IPS-11a (cell line): Measurements from ENCODE around the gene YIF1A.

ENCODE experiments used
- H3K4me3 ChIP-seq: one replicate; pipeline ENCODE4 v1.5.1; 2013; ENCODE audit warnings: low read depth, low read length, control low read depth

YIF1A gene

GRCh38 chr11:66288671-66289547 is at the start of gene YIF1A:
TSS of gene YIF1A (minus strand) at chr11:66289143. CDS start at chr11:66288985, 158 bp downstream.
- peak within 1 kb of the TSS; percentile 88 for H3K4me3 ChIP-seq

- no peak overlapping the region for H3K4me3 ChIP-seq
Measured at GRCh38 chr11:66337103-66337899, 48.4 kb upstream of the YIF1A start.

GRCh38 chr11:66336234-66337102 is 47.5 kb upstream of the YIF1A start, which contains the start of gene RIN1:
TSS of gene RIN1 (minus strand) at chr11:66336434. CDS start at chr11:66336402, 32 bp downstream.
- peak within 1 kb of the TSS; percentile 24 for H3K4me3 ChIP-seq

- peak overlapping the region; percentile 24 for H3K4me3 ChIP-seq
Measured at GRCh38 chr11:66335531-66336233, 46.7 kb upstream of the YIF1A start.

DNA sequence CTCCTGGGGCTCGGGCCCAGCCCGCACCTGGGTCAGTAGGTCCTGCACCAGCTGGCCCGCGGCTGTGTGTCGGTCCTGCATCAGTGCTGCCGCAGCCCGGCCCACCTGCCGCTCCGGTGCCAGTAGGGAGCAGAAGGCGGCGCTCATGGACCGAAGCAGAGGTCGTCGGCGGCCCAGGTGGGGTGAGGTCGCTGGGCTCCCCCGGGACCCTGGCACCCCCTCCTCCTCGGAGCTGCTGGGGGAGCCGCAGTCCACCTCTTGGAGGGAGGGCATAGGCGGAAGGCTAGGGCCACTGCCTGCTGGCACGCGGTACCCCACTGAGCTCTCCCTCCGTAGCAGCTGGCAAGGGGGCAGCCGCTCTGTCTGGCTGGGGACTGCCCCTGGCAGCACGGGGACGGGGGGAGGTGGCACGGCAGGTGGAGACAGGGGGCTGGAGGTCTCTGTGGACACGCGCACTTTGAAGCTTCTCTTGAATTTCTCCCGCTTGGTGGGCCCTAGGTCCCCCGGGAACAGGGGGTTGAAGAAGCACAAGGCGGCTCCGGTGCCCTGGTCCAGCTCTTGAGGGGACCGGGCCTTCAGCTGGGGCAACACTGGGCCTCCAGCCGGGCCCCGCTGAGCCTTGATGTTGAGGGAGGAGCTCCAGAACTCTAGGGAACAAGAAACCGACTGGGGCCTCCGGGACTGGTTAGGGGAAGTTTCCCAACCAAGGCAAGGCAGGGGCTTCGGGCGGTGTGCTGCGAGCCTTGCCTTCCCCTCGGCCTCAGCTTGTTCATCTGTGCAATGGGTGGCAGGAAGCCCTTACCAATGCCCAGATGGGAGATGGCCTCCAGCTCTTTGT is 45.9 kb upstream of the YIF1A start:
- no peak overlapping the region for H3K4me3 ChIP-seq

DNA sequence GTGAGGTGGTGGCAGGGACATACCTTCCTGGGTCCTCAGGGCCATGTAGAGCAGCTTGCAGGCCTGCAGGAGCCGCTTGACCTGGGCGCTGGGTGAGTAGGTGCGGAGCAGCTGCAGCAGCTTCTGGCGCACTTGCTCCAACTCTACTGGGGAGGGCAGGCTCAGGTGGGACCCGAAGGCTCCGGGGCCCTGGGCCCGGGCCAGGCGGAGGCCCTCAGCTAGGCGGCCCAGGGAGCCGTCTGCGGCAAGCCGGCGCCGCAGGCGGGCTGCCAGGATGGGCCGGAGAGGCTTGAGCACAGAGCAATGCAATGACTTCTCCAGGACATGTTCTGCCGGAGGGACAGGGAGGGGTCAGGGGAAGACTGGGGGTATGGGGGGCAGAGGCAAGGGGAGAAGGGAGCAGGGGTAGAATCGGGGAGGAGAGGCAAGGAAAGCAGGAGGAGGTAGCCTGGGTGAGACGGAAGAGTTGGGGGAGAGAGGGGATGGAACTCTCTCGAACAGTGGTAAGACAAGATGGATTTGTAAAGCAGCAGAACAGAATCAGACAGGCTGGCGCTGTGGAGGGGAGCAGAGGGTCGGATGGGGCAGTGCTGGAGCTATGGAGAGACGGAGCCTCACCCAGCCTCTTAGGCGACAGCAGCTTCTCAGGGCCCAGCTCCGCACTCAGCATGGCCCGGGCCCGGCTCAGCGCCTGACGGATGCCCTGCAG is 45.1 kb upstream of the YIF1A start:
- H3K4me3 ChIP-seq = no peak overlapping the region

DNA sequence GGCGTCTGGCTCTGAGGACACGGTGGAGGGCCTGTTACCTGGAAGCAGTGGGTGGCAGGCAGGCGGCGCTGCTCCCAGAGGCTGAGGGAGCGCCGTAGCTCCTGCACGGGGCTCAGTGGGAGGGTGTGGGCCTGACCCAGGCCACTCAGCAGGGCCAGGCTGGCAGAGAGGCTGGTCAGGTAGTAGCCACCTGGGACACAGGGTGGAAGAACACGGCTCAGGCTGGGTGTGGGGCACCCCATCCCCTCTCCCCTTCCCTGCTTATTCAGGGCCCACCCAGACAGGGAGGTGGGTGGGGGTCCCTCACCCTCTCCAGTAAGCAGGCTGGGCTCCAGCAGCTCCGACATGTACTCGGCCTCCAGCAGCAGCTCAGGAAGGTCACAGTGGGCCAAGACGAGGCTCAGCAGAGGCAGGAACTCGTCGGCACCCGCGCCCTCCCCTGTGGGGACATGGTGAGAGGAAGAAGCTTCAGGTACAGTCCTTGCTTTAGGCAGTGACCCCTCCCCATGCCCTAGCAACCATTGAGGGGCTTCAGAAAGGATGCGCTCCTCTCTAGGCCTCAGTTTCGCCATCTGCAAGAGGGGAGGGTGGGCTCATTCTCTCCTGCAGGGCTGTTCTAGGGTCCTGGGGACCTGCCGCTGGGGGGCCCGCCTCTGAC is 44.4 kb upstream of the YIF1A start:
- no peak overlapping the region for H3K4me3 ChIP-seq

DNA sequence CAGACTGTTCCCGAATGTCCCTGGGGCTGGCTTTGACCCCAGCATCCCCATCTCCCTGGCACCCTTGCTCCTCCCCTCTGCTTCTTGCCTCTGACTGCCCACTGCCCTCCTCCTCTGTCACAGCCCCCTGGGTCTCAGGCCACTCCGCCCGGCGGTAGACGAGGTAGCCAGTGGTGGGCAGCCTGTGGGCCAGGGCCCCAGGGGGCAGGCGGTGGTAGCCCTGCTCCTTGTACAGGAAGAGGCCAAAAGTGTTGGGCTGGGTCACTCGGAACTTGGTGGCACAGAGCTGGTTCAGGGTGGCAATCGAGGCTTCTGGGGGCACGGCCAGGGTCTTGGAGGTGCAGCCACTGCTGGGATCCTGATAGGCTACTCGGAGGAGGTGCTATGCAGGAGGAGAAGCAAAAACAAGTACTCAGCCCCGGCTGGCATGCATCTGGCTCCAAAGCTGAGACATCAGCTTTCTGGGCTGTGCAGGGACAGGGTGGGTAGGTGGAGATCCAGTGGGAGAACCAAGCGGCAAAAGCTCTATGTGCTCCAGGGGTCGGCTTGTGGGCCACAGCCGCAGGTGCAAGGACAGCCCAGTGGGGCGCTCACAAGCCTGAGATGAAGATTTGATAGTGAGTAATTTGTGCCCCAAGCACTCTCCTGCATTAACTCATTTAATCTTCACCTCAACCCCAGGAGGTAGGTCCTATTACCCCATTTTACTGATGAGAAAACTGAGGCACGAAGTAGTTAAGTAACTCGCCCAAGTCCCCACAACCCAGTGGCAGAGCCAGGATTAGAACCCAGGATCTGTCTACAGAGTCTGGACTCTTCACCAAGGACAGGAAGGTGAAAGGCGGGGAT is 43.7 kb upstream of the YIF1A start:
- no peak overlapping the region for H3K4me3 ChIP-seq

DNA sequence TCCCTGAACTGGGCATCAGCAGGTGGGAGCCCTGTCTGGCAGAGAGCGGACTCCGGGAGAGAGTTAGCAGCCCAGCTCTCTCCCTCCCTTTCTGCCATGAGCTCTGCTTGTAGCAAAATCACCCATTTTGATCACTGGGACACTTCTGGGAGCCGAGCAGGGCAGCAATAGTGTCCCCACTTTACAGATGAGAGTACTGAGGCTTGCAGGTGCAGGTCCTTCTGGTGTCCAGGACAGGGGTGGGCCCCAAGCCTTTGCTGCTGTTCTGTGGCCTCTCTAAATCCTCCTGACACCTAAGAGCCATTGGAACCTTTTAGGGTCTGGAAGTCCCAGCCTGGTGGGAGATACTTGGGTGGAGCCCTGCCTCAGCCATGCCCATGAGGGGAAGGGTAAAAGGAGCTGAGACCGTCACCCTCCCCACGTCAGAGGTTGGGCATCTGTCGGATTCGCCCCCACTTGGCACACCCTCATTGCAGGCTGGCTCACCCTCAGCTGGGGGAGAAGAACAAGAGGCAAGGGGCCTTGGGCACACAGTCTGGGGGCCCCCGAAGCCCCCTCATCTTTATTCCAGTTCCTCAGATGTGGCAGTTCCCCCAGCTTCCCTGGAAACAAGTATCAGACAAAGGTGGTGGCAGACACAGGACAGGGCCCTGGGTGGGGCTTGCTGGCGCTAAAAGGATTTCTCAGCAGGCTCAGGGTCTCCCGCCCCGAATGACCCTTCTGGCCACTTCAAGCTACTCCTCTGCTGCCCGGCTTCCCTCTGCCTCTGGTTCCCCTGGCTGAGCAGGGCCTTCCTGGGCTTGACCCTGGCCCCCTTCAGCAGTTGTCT is 42.8 kb upstream of the YIF1A start:
- no peak overlapping the region for H3K4me3 ChIP-seq

DNA sequence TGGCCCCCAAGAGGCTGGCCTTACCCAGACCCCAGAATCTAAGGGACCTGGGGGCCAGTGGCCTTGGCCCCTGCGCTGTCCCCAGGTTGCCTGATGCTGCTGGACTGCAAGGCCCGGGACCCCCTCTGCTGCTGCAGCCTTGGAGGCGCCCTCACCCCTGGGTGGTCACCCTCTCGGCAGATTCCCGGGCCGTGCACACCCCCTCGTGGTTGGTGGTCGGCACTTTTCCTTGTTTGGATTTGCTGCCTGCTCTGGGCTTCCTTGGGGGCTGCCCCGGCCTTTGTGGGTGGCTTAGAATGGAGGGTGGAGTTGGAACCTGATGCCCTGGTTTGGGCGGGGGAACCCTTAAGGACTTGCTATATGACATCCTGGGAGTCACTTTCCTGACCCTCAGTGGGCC is 42.0 kb upstream of the YIF1A start:
- no peak overlapping the region for H3K4me3 ChIP-seq

GRCh38 chr11:66329165-66329673 is 40.3 kb upstream of the YIF1A start:
- no peak overlapping the region for H3K4me3 ChIP-seq

DNA sequence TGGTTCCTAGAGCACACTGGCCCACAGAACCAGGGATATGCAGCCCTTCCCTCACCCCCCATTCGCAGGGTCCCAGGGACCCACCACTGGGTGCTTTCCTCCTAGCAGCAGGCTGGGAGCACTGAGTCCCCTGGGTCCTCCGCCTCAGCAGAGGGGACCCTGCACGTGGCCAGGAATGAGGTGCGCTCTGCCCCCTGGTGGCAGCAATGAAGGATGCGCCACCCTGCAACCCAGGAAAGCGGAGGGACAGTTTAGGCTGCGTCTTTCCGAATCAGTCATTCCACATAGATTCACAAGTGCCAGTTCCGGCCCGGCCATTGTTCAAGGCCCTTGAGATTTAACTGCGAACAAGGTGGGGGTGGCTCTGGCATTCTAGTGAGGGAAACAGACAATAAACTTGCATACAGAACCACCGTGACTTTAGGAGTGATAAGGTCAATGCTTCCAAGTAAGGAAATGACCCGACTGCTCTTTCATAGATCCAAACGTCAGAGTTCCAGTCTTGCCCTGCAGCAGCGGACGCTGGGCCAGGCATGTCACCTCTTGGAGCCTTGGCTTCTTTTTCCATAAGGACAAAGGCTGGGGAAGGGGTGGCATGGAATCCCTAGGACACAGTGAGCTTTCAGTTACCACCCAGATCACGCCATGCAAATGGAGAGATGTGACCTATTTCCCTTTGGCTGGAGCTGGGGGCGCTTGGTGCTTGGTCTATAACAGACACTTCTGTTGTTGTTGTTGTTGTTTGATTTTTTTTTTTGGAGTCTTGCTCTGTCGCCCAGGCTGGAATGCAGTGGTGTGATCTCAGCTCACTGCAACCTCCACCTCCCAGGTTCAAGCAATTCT is 39.6 kb upstream of the YIF1A start:
- H3K4me3 ChIP-seq = no peak overlapping the region

DNA sequence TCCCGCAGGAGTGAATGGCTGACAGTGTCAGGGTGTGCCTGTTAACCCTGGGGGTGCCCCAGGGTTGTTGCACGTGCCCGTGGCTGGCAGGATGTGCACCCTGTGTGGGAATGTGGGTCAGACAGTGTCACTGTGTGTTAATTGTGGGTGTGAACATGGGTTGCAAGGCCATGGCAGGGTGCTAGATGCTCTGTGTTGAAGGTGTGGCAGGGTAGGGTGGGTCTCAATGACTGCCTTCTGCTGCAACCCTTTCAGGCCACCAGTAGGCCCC is 39.0 kb upstream of the YIF1A start:
- H3K4me3 ChIP-seq = no peak overlapping the region

- no peak overlapping the region for H3K4me3 ChIP-seq
Measured at GRCh38 chr11:66327171-66328030, 38.5 kb upstream of the YIF1A start.
